HepG2 (cell line): ENCODE measurements around the gene POLR1H. TPM values are rescaled to one million over a fixed set of nuclear protein-coding genes. Genes with fewer than 3 reads are reported as not detected.

Experiments used
- AGO2 ChIP-seq: fragments of 200-400 bp; formaldehyde crosslinking; optimal IDR thresholded peaks from 2 replicates; pipeline ENCODE3; 2017; ENCODE audit warnings: mild to moderate bottlenecking, low read depth, low read length, moderate library complexity
- ARHGAP35 ChIP-seq: sonication (generic); formaldehyde crosslinking; IDR thresholded peaks from 2 replicates; pipeline ENCODE4 v1.9.0; 2022; ENCODE audit warnings: mild to moderate bottlenecking, inconsistent platforms, moderate library complexity, missing genetic modification reagents, borderline replicate concordance
- ARID2 ChIP-seq: sonication (generic); formaldehyde crosslinking; IDR thresholded peaks from 2 replicates; pipeline ENCODE4 v1.8.1; 2022; ENCODE audit warnings: mild to moderate bottlenecking, missing genetic modification reagents, borderline replicate concordance
- EP300 ChIP-seq, 3 experiments: sonication (generic) in 1 of 3; formaldehyde crosslinking in 1 of 3; IDR thresholded peaks; 2 replicates each; pipeline versions ENCODE4 v1.5.1 to v1.6.1; 2011 to 2020; ENCODE audit warnings: low read depth in 2 of 3, low read length in 2 of 3, borderline replicate concordance in 1 of 3, improper control_type of control experiment in 1 of 3, mild to moderate bottlenecking in 1 of 3, missing genetic modification reagents in 1 of 3, moderate library complexity in 1 of 3
- MTF2 ChIP-seq: sonication (generic); formaldehyde crosslinking; IDR thresholded peaks from 2 replicates; pipeline ENCODE4 v1.5.0; 2020; ENCODE audit warnings: missing genetic modification reagents, borderline replicate concordance
- PAX8 ChIP-seq: sonication (generic); formaldehyde crosslinking; IDR thresholded peaks from 2 replicates; pipeline ENCODE4 v1.8.0; 2022; ENCODE audit warnings: mild to moderate bottlenecking, missing genetic modification reagents, borderline replicate concordance
- PITX1 ChIP-seq: sonication (generic); formaldehyde crosslinking; IDR thresholded peaks from 2 replicates; pipeline ENCODE4 v1.5.1; 2020; ENCODE audit warnings: mild to moderate bottlenecking, missing genetic modification reagents
- RFXAP ChIP-seq: sonication (generic); formaldehyde crosslinking; IDR thresholded peaks from 2 replicates; pipeline ENCODE4 v1.4.0; 2020; ENCODE audit warnings: missing genetic modification reagents, borderline replicate concordance
- SPEN ChIP-seq: sonication (generic); formaldehyde crosslinking; IDR thresholded peaks from 2 replicates; pipeline ENCODE4 v1.5.1; 2020; ENCODE audit warnings: low read depth, mild to moderate bottlenecking, missing genetic modification reagents
- SRY ChIP-seq: sonication (generic); formaldehyde crosslinking; IDR thresholded peaks from 2 replicates; pipeline ENCODE4 v1.8.0; 2022; ENCODE audit warnings: mild to moderate bottlenecking, missing genetic modification reagents
- ZNF282 ChIP-seq: fragments of 450-650 bp; IDR thresholded peaks from 2 replicates; pipeline ENCODE4 v1.6.1; 2018; ENCODE audit not compliant: partially characterized antibody
- ZNF3 ChIP-seq: IDR thresholded peaks from 2 replicates; pipeline ENCODE4 v1.7.0; 2017; ENCODE audit warnings: inconsistent platforms
- ZNF451 ChIP-seq: sonication (generic); formaldehyde crosslinking; IDR thresholded peaks from 2 replicates; pipeline ENCODE4 v1.5.0; 2020; ENCODE audit warnings: mild to moderate bottlenecking, missing genetic modification reagents
- ZNF552 ChIP-seq: sonication (generic); formaldehyde crosslinking; IDR thresholded peaks from 2 replicates; pipeline ENCODE4 v1.9.0; 2022; ENCODE audit warnings: missing genetic modification reagents, mild to moderate bottlenecking, borderline replicate concordance
- ZNF569 ChIP-seq: sonication (generic); formaldehyde crosslinking; IDR thresholded peaks from 2 replicates; pipeline ENCODE4 v1.5.0; 2020; ENCODE audit warnings: mild to moderate bottlenecking, missing genetic modification reagents, moderate library complexity, borderline replicate concordance
- ZNF749 ChIP-seq: sonication (generic); formaldehyde crosslinking; IDR thresholded peaks from 2 replicates; pipeline ENCODE4 v1.8.0; 2022; ENCODE audit warnings: mild to moderate bottlenecking, missing genetic modification reagents, moderate library complexity, borderline replicate concordance
- polyA plus RNA-seq, 8 experiments: library from polyadenylated mRNA; depleted of rRNA in 3 of 8; stranded (reverse) in 7 of 8; unstranded in 1 of 8; fragments of >200 nt; fragmentation: Illumina TruSeq in 4 of 8; extraction: Trizol in 4 of 8; gene quantifications; 2 replicates each; pipeline versions ENCODE4 v1.2.1 to v1.2.3, GENCODE V29; 2011 to 2016; ENCODE audit warnings: low read depth in 4 of 8, missing spikeins in 1 of 8, mixed read lengths in 1 of 8; ENCODE audit not compliant: insufficient read depth in 1 of 8
- total RNA-seq, 5 experiments: library from RNA; depleted of rRNA; stranded (reverse); fragments of >200 nt; fragmentation: Illumina TruSeq; extraction: Trizol; gene quantifications; 2 replicates each; pipeline ENCODE4 v1.2.3, GENCODE V29; 2016; ENCODE audit warnings: low read depth in 1 of 5
- TF ChIP-seq, protein P1 (sequence below): sonication (generic); formaldehyde crosslinking; IDR thresholded peaks from 2 replicates; pipeline ENCODE4 v1.9.0; 2021; ENCODE audit warnings: missing genetic modification reagents, mild to moderate bottlenecking, borderline replicate concordance
- TF ChIP-seq, protein P2 (sequence below): sonication (generic); formaldehyde crosslinking; IDR thresholded peaks from 2 replicates; pipeline ENCODE4 v1.5.0; 2020; ENCODE audit warnings: mild to moderate bottlenecking, missing genetic modification reagents
- TF ChIP-seq, protein P3 (sequence below): sonication (generic); formaldehyde crosslinking; IDR thresholded peaks from 2 replicates; pipeline ENCODE4 v1.4.0; 2020; ENCODE audit warnings: mild to moderate bottlenecking, missing genetic modification reagents
- TF ChIP-seq, protein P4 (sequence below): IDR thresholded peaks from 2 replicates; pipeline ENCODE4 v1.6.1; 2016; ENCODE audit warnings: missing genetic modification reagents, missing compliant biosample characterization

Gene POLR1H
- total and polyA plus RNA-seq, 2 of the 13 experiments (the other 11 are each of a cell fraction or from before 2014, with no cell fraction given) = 61.4 to 79.8 TPM

DNA sequence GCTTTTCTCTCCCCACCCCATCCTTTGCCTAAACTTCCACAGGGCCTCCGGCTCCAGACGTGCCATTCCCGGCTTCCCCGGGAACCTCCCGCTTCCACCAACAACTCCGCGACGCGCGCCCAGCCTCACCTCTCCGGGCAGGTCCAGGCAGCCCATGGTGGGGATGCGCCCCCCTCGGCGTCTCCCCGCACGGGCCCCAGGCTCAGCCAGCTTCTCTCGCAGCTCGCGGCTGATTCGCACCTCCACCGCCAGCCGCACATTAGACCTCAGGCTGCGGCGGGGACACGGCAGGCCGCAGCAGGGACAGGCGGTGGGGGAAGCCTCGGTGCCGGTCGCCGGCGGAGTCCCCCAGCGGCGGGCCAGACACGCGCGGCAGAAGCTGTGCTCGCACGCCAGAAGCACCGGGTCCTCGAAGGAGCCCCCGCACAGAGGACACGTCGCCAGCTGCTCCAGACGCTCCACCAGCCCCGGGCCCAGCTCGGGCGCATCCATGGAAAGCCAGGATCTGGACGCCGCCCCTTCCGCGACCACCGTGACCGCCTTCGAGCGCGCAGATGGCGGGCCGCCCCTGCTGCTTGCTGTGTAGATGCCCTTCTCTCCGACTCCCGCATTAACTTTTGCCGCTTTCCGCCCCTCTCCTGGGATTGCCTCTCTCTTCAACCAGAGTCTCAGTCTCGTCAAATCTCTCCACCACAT is 14.2 kb downstream of the POLR1H start, which contains the start of gene RNF39 (continued):
- no peak; the same call in 1 of the 2 replicates for TF ChIP-seq RFXAP (CRISPR knock-in tag)
- TF ChIP-seq ZNF3 (CRISPR knock-in tag) = no peak
- peak; percentile 52; the same call in 1 of the 2 replicates for TF ChIP-seq ZNF749
- no peak; the same call in 1 of the 2 replicates for TF ChIP-seq ARHGAP35 (CRISPR knock-in tag)
- peak; percentile 80; the same call in 1 of the 2 replicates for TF ChIP-seq ZNF569
- no peak; the same call in 1 of the 2 replicates for TF ChIP-seq ZNF552 (CRISPR knock-in tag)
- TF ChIP-seq PAX8 = no peak
- peak; percentile 91; the same call in 1 of the 2 replicates for TF ChIP-seq MTF2 (CRISPR knock-in tag)
- TF ChIP-seq, protein P1, sequence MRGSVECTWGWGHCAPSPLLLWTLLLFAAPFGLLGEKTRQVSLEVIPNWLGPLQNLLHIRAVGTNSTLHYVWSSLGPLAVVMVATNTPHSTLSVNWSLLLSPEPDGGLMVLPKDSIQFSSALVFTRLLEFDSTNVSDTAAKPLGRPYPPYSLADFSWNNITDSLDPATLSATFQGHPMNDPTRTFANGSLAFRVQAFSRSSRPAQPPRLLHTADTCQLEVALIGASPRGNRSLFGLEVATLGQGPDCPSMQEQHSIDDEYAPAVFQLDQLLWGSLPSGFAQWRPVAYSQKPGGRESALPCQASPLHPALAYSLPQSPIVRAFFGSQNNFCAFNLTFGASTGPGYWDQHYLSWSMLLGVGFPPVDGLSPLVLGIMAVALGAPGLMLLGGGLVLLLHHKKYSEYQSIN (CRISPR knock-in tag) = no peak
- no peak; the same call in 1 of the 2 replicates for TF ChIP-seq SPEN (CRISPR knock-in tag)
- peak; percentile 89; the same call in 1 of the 2 replicates for TF ChIP-seq ARID2 (CRISPR knock-in tag)
- TF ChIP-seq, protein P2, sequence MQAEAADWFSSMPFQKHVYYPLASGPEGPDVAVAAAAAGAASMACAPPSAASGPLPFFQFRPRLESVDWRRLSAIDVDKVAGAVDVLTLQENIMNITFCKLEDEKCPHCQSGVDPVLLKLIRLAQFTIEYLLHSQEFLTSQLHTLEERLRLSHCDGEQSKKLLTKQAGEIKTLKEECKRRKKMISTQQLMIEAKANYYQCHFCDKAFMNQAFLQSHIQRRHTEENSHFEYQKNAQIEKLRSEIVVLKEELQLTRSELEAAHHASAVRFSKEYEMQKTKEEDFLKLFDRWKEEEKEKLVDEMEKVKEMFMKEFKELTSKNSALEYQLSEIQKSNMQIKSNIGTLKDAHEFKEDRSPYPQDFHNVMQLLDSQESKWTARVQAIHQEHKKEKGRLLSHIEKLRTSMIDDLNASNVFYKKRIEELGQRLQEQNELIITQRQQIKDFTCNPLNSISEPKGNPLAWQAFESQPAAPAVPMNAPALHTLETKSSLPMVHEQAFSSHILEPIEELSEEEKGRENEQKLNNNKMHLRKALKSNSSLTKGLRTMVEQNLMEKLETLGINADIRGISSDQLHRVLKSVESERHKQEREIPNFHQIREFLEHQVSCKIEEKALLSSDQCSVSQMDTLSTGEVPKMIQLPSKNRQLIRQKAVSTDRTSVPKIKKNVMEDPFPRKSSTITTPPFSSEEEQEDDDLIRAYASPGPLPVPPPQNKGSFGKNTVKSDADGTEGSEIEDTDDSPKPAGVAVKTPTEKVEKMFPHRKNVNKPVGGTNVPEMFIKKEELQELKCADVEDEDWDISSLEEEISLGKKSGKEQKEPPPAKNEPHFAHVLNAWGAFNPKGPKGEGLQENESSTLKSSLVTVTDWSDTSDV (CRISPR knock-in tag) = peak; percentile 86; the same call in 1 of the 2 replicates
- TF ChIP-seq, protein P3, sequence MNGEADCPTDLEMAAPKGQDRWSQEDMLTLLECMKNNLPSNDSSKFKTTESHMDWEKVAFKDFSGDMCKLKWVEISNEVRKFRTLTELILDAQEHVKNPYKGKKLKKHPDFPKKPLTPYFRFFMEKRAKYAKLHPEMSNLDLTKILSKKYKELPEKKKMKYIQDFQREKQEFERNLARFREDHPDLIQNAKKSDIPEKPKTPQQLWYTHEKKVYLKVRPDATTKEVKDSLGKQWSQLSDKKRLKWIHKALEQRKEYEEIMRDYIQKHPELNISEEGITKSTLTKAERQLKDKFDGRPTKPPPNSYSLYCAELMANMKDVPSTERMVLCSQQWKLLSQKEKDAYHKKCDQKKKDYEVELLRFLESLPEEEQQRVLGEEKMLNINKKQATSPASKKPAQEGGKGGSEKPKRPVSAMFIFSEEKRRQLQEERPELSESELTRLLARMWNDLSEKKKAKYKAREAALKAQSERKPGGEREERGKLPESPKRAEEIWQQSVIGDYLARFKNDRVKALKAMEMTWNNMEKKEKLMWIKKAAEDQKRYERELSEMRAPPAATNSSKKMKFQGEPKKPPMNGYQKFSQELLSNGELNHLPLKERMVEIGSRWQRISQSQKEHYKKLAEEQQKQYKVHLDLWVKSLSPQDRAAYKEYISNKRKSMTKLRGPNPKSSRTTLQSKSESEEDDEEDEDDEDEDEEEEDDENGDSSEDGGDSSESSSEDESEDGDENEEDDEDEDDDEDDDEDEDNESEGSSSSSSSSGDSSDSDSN (CRISPR knock-in tag) = peak; percentile 88
- peak; percentile 85 for TF ChIP-seq SRY (CRISPR knock-in tag)
- no peak; the same call in 1 of the 2 replicates for TF ChIP-seq PITX1 (CRISPR knock-in tag)
- TF ChIP-seq ZNF451 (CRISPR knock-in tag) = no peak; the same call in 1 of the 2 replicates
- TF ChIP-seq, protein P4, sequence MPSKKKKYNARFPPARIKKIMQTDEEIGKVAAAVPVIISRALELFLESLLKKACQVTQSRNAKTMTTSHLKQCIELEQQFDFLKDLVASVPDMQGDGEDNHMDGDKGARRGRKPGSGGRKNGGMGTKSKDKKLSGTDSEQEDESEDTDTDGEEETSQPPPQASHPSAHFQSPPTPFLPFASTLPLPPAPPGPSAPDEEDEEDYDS (CRISPR knock-in tag) = peak; percentile 87; the same call in 1 of the 2 replicates
- TF ChIP-seq AGO2 = peak; percentile 26
- TF ChIP-seq EP300 (IDR thresholded peaks at IDR 0.05; ENCODE audit: low read depth in 2 of 2, low read length in 2 of 2) = no peak
- no peak for TF ChIP-seq EP300 (CRISPR knock-in tag; IDR thresholded peaks at IDR 0.05; ENCODE audit: borderline replicate concordance)
- no peak for TF ChIP-seq ZNF282
